NCI-H2171 treated with DMSO at 0.1 percent for 48 hours (cell line): Measurements from ENCODE around the gene SH2D4B.

Source experiments
- DNase-seq: peaks from one replicate; lab custom pipeline; 2025; lab: John Stamatoyannopoulos, UW

The SH2D4B gene

GRCh38 chr10:80537736-80538480, at the start of gene SH2D4B:
SH2D4B (plus strand) TSS chr10:80537902; CDS start chr10:80538332, 430 bp downstream.
- no peak for DNase-seq

GRCh38 chr10:80488539-80489066, 49.1 kb upstream of the SH2D4B start:
- no peak for DNase-seq

GRCh38 chr10:80489371-80490112, 48.2 kb upstream of the SH2D4B start:
- DNase-seq = no peak

GRCh38 chr10:80491251-80492102, 46.2 kb upstream of the SH2D4B start:
- no peak for DNase-seq

- no peak for DNase-seq
These were observed 44.7 kb upstream of the SH2D4B start for GRCh38 chr10:80492848-80493521.

GRCh38 chr10:80493522-80494051, 44.1 kb upstream of the SH2D4B start:
- peak; percentile 29 for DNase-seq

- no peak for DNase-seq
These were observed 41.0 kb upstream of the SH2D4B start for GRCh38 chr10:80496555-80497172.

- no peak for DNase-seq
These were observed 40.3 kb upstream of the SH2D4B start for GRCh38 chr10:80497187-80498077.

GRCh38 chr10:80498078-80498832, 39.4 kb upstream of the SH2D4B start:
- DNase-seq = no peak

GRCh38 chr10:80498833-80499741, 38.6 kb upstream of the SH2D4B start:
- no peak for DNase-seq

GRCh38 chr10:80500572-80501380, 36.9 kb upstream of the SH2D4B start:
- DNase-seq = peak; percentile 24

- no peak for DNase-seq
These were observed 36.3 kb upstream of the SH2D4B start for GRCh38 chr10:80501381-80501912.

- DNase-seq = no peak
These were observed 35.7 kb upstream of the SH2D4B start for GRCh38 chr10:80501913-80502521.

GRCh38 chr10:80502621-80503583, 34.8 kb upstream of the SH2D4B start:
- DNase-seq = no peak

GRCh38 chr10:80503584-80504157, 34.0 kb upstream of the SH2D4B start:
- DNase-seq = no peak
